GM12891 (cell line): Measurements from ENCODE around the gene BTAF1.

Source experiments
- POLR2A ChIP-seq: IDR thresholded peaks from 2 replicates; pipeline ENCODE4 v1.6.1; 2011; ENCODE audit warnings: low read depth, low read length, control low read depth
- POLR2AphosphoS5 ChIP-seq: IDR thresholded peaks from 2 replicates; pipeline ENCODE4 v1.6.1; 2011; ENCODE audit warnings: low read depth, low read length, control low read depth
- SPI1 ChIP-seq: IDR thresholded peaks from 2 replicates; pipeline ENCODE4 v1.6.1; 2011; ENCODE audit warnings: low read depth, low read length, control low read depth
- TAF1 ChIP-seq: IDR thresholded peaks from 2 replicates; pipeline ENCODE4 v1.6.1; 2011; ENCODE audit warnings: low read depth, low read length, control low read depth

- TF ChIP-seq POLR2AphosphoS5 (no peak), POLR2A (no peak), TAF1 (no peak), SPI1 (no peak)
These were observed 31.5 kb downstream of the BTAF1 start for GRCh38 chr10:91955114-91955513.
